Measurements from ENCODE around the gene PSMD1. TPM values are rescaled to one million over a fixed set of nuclear protein-coding genes. Genes with fewer than 3 reads are reported as not detected.

The PSMD1 gene
- total and polyA plus RNA-seq, 2 of the 8 experiments (the other 6 are each of a cell fraction or from before 2014, with no cell fraction given), result 179 to 272 TPM

- TF ChIP-seq CHD7 (IDR thresholded peaks at IDR 0.05; ENCODE audit: insufficient replicate concordance, low read length), result no peak
- TF ChIP-seq POU5F1 (IDR thresholded peaks at IDR 0.05; ENCODE audit: low read depth, low read length), result no peak
- no peak for TF ChIP-seq JUND (IDR thresholded peaks at IDR 0.05; ENCODE audit: low read length)
- TF ChIP-seq TAF7 (optimal IDR thresholded peaks at IDR 0.05; ENCODE audit: borderline replicate concordance, low read depth, low read length), result no peak
- no peak for TF ChIP-seq ZNF274 (IDR thresholded peaks at IDR 0.05; ENCODE audit: borderline replicate concordance, extremely low read depth, low read length)
- TF ChIP-seq KDM4A (IDR thresholded peaks at IDR 0.05; ENCODE audit: low read depth, low read length, severe bottlenecking), result no peak
- no peak for TF ChIP-seq NRF1 (IDR thresholded peaks at IDR 0.05; ENCODE audit: low read depth, low read length)
- TF ChIP-seq EZH2 (IDR thresholded peaks at IDR 0.05; ENCODE audit: low read depth, low read length, severe bottlenecking), result no peak
- no peak for TF ChIP-seq SIN3A (conservative IDR thresholded peaks at IDR 0.05 in 1 of 2, IDR thresholded peaks at IDR 0.05 in 1 of 2; ENCODE audit: low read depth in 1 of 2, low read length in 2 of 2)
- TF ChIP-seq BACH1 (IDR thresholded peaks at IDR 0.05; ENCODE audit: low read length), result no peak
- TF ChIP-seq BCL11A (IDR thresholded peaks at IDR 0.05; ENCODE audit: low read depth in 2 of 2, low read length in 2 of 2), result no peak
- no peak for TF ChIP-seq KDM1A (IDR thresholded peaks at IDR 0.05; ENCODE audit: borderline replicate concordance, low read length)
Observed at GRCh38 chr2:231163011-231163410, 106.3 kb downstream of the PSMD1 start (continued).
